ENCODE measurements around the gene YTHDF2. TPM values are rescaled to one million over a fixed set of nuclear protein-coding genes. Genes with fewer than 3 reads are reported as not detected.
A peak's percentile ranks its signal among the peaks of the same experiment; 100 is the strongest.
"Not testable (repeated sequence)": the region's sequence is repeated elsewhere in the genome, so short reads cannot be mapped to it uniquely, and the experiment has no call there.

YTHDF2 gene
- total RNA-seq, 2 donors from 2014 or later, result 51.5 to 86.5 TPM

GRCh38 chr1:28737307-28738132, 780 bp downstream of the YTHDF2 start:
- intact Hi-C loops (cut with DNase I), result loop anchor here (2.0 kb wide), 2 partner anchors 69 to 95 kb away; partner anchors contain the start of genes GMEB1 and TAF12
- H3K4me3 ChIP-seq, result peak overlapping the region; percentile 52 to 74
- H3K27me3 ChIP-seq (replicated peaks; ENCODE audit: insufficient read depth), result no peaks in the 10 kb centered on the region
- no peaks in the 10 kb centered on the region for H3K9me3 ChIP-seq
- WGBS, result under 1% methylated on average over 53 of the region's 53 CpGs
- TF ChIP-seq CTCF (IDR thresholded peaks at IDR 0.05), result no peak
- TF ChIP-seq POLR2A (IDR thresholded peaks at IDR 0.05), result no peak
- TF ChIP-seq POLR2AphosphoS5 (IDR thresholded peaks at IDR 0.05), result no peak
- H3K4me1 ChIP-seq (replicated peaks), result peaks cover 5% of the 10 kb centered on the region
- H3K36me3 ChIP-seq, result peaks cover under 1 to 18% of the 10 kb centered on the region in 2 donors
- peak; percentile 11 for DNase-seq (ENCODE audit: low spot score)
- H3K27ac ChIP-seq, result peak overlapping the region; percentile 82 to 89

DNA sequence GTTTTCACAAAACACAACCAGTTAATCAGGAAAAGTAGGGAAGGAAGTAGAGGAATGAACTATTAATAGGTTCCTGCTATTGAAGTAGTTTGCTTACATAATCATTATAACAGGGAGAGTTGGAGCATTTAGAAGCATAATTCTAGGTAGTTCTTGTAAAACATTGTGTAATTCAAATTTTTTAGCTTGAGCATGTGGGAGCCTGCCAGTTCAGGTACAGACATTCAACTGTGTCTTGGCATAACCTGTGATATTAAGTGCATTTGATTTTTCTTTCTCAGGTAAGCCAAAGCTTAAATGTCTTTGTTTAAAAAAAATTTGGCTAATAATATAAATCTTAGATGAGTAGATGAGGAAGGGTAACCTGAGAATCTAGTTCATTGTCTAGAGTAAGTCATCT, 3.4 kb downstream of the YTHDF2 start:
- Histone ChIP-seq H3K4me1 (replicated peaks) (peaks cover 5% of the 10 kb centered on the region), H3K27ac (no peak overlapping the region), H3K9me3 (no peaks in the 10 kb centered on the region), H3K27me3 (replicated peaks; ENCODE audit: insufficient read depth) (no peaks in the 10 kb centered on the region), H3K4me3 (no peak overlapping the region), H3K36me3 (peaks cover 5 to 32% of the 10 kb centered on the region in 2 donors)
- TF ChIP-seq POLR2A (IDR thresholded peaks at IDR 0.05) (no peak), POLR2AphosphoS5 (IDR thresholded peaks at IDR 0.05) (peak; percentile 74)
- peak; percentile 40 for DNase-seq (ENCODE audit: low spot score)
- intact Hi-C loops (cut with DNase I), result no loop called here

DNA sequence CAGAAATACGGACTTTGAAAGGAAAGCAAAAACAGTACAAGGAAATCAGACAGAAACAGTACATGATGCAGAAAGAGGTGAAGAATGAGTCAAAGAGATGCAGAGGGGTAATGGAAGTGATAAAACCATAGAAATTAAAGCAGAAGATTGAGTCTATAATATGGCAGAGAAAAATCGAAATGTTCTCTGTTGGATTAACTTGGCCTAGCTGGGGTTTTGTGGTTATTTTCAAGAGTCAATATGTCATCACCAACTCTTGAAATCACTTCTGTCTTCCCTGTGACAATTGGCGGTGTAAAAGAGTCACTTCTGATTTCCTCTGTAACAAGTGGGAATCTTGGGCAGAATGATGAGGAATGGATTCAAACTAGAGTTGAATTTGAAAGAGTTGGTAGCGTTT, 7.4 kb downstream of the YTHDF2 start:
- intact Hi-C loops (cut with DNase I), result no loop called here
- H3K36me3 ChIP-seq, result peaks cover 5 to 22% of the 10 kb centered on the region in 2 donors
- WGBS, result 82% methylated on average over 4 of the region's 4 CpGs
- no peaks in the 10 kb centered on the region for H3K9me3 ChIP-seq
- peaks cover 5% of the 10 kb centered on the region for H3K4me1 ChIP-seq (replicated peaks)
- DNase-seq (ENCODE audit: low spot score), result no peak
- H3K4me3 ChIP-seq, result no peak overlapping the region
- H3K27me3 ChIP-seq (replicated peaks; ENCODE audit: insufficient read depth), result no peaks in the 10 kb centered on the region
- TF ChIP-seq POLR2AphosphoS5 (IDR thresholded peaks at IDR 0.05), result no peak
- no peak for TF ChIP-seq CTCF (IDR thresholded peaks at IDR 0.05)
- TF ChIP-seq POLR2A (IDR thresholded peaks at IDR 0.05), result no peak
- no peak overlapping the region for H3K27ac ChIP-seq

DNA sequence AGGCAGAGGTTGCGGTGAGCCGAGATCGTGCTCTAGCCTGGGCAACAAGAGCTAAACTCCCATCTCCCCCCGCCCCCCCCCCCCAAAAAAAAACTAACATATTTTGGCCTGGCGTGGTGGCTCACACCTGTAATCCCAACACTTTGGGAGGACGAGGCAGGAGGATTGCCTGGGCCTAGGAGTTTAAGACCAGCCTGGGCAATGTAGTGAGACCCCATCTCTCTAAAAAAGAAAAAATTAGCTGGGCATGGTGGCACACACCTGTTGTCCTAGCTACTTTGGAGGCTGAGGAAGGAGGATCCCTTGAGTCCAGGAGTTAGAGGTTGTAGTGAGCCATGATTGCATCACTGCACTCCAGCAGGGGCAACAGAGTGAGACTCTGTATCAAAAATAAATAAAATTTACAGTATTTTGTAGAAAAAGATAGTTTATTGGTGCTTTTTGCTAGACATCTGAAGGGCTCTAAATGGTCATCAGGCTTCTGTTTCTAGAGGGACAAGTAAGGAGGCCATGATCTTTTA, 9.0 kb downstream of the YTHDF2 start:
- H3K27ac ChIP-seq, result no peak overlapping the region
- TF ChIP-seq POLR2A (IDR thresholded peaks at IDR 0.05) (no peak), POLR2AphosphoS5 (IDR thresholded peaks at IDR 0.05) (no peak), CTCF (IDR thresholded peaks at IDR 0.05) (no peak)
- no peaks in the 10 kb centered on the region for H3K27me3 ChIP-seq (replicated peaks; ENCODE audit: insufficient read depth)
- H3K4me1 ChIP-seq (replicated peaks), result peaks cover 5% of the 10 kb centered on the region
- H3K4me3 ChIP-seq, result no peak overlapping the region
- no peaks in the 10 kb centered on the region for H3K9me3 ChIP-seq
- WGBS, result 91% methylated on average over 6 of the region's 6 CpGs
- H3K36me3 ChIP-seq, result peaks cover 5 to 18% of the 10 kb centered on the region in 2 donors
- no peak for DNase-seq (ENCODE audit: low spot score)
- intact Hi-C loops (cut with DNase I), result no loop called here

- Histone ChIP-seq H3K4me3 (no peak overlapping the region), H3K36me3 (no peaks in the 10 kb centered on the region), H3K27me3 (replicated peaks; ENCODE audit: insufficient read depth) (no peaks in the 10 kb centered on the region), H3K9me3 (no peaks in the 10 kb centered on the region), H3K27ac (no peak overlapping the region), H3K4me1 (replicated peaks) (no peaks in the 10 kb centered on the region)
- TF ChIP-seq POLR2A (IDR thresholded peaks at IDR 0.05), result no peak
- no peak for TF ChIP-seq POLR2AphosphoS5 (IDR thresholded peaks at IDR 0.05)
- no peak for TF ChIP-seq CTCF (IDR thresholded peaks at IDR 0.05)
- intact Hi-C loops (cut with DNase I), result no loop called here
- 87% methylated on average over 5 of the region's 5 CpGs for WGBS
- no peak for DNase-seq (ENCODE audit: low spot score)
Measured at GRCh38 chr1:28750330-28750729, 13.6 kb downstream of the YTHDF2 start.

DNA sequence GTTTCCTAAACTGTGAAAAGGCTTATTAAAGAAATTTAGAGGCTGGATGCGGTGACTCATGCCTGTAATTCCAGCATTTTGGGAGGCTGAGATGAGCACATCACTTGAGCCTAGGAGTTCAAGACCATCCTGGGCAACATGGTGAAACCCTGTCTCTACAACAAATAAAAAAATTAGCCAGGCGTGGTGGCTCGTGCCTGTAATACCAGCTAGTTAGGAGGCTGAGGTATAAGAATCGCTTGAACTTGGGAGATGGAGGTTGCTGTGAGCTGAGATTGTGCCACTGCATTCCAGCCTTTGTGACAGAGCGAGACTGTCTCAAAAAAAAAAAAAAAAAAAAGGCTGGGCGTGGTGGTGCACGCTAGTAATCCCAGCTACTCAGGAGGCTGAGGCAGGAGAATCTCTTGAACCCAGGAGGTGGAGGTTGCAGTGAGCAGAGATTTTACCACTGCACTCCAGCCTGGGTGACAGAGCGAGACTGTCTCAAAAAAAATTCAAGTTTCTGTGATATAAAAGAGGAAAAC, 14.1 kb downstream of the YTHDF2 start:
- H3K4me3 ChIP-seq; intact Hi-C loops (cut with DNase I); H3K4me1 ChIP-seq (replicated peaks); H3K36me3 ChIP-seq; H3K27ac ChIP-seq; DNase-seq (ENCODE audit: low spot score); H3K27me3 ChIP-seq (replicated peaks; ENCODE audit: insufficient read depth); H3K9me3 ChIP-seq: not testable (repeated sequence)
- 88% methylated on average over 8 of the region's 8 CpGs for WGBS

Data from prostate gland (tissue), 2 donors.